Measurements from ENCODE around the gene CNKSR1.

CNKSR1 gene

DNA sequence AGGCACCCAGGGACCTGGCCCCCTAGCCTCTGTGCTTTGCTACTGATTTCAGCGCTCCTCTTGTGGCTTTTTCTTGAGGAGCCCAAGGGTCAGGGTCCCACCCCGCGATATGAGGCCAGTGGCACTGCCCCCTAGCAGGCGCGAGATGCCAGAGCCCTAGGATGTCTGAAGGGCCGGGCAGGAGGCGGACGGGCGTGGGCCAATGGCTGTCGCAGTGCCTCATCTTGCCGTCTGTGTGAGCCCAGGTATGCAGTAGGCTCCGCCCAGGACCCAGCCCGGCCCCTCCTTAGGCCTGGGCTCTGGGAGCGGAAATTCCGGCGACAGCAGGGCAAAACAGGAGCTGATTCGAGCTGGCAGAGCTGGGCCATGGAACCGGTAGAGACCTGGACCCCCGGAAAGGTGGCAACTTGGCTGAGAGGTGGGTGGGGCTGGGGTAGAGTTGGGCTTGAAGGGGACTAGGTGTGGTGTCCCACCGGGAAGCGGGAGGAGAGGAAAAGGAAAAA is at the start of gene CNKSR1:
CNKSR1 (plus strand) TSS at position 310 of the 503 bp plus-strand sequence; CDS start at position 367, 57 bp downstream.
- no peak for DNase-seq

DNA sequence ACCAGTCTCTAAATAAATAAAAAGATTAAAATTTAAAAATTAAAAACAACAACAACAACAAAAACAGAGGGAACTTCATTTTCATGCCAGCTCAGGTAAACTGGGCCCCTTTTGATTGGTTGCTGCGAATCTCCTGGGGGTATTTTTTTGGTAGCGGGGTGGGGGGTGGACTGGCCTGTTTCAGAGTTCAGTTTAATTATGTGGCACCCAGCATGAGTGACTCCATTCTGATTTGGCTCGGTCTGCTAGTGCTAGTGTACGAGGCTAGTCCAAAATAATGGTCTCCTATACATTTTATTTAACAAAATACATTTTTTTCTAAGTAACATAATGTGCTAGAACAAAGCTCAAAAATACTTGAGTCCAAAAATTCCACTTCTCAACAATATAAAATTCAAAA is 47.5 kb upstream of the CNKSR1 start:
- DNase-seq = no peak

DNA sequence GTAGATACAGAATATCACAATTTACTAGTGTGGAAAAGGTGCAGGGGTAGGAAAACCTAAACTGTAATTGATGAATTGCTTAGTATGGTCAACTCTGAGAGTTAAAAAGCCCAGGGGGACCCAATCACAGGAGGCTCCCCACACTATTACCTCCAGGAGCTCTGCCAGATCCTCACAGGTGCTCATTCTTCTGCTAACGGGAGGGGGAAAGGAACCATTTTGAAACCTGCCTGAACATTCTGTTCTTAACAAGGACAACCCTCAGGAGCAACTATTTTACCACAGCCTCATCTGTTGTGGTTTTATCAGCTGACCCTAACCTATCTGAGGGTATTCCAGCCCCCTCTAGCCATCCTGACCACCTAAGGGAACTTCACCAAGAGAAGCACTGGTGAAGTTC is 46.6 kb upstream of the CNKSR1 start:
- no peak for DNase-seq

DNA sequence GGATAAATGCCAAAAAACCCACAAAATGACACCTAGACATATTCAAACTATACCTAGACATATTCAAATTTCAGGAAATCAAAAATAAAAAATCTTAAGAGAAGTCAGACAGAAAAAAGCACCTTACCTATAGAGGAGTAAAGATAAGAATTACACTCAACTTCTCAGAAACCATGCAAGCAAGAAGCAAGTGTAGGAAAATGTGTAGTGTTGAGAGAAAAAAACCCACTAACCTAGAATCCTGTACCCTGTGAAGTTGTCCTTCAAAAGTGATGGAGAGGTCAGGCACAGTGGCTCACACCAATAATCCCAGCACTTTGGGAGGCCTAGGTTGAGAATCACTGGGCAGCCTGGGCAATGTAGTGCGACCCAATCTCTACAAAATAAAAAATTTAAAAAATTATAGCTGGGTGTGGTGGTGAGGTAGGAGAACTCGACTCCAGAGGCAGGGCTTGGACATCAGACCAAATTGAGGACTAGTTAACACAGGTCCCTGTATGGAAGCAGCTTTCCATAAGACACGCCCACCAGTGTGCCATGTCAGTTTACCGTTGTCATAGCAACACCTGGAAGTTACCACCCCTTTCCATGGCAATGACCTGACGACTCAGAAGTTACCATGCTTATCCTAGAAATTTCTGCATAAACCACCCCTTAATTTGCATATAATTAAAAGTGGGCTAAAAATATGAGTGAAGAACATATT is 45.0 kb upstream of the CNKSR1 start:
- DNase-seq = no peak

- no peak for DNase-seq
Measured at GRCh38 chr1:26132834-26133167, 44.5 kb upstream of the CNKSR1 start.

DNA sequence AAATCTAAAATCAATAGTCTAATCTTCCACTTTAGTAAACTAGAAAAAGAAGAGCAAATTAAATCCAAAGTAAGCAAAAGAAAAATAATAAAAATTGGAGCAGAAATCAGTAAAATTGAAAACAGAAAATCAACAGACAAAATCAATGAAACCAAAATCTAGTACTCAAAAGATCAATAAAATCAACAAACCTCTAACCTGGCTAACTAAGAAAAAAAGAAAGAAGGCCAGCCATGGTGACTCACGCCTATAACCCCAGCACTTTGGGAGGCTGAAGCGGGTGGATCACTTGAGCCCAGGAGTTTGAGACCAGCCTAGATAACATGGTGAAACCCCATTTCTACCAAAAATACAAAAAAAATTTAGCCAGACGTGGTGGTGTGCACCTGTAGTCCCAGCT is 42.8 kb upstream of the CNKSR1 start:
- no peak for DNase-seq

DNA sequence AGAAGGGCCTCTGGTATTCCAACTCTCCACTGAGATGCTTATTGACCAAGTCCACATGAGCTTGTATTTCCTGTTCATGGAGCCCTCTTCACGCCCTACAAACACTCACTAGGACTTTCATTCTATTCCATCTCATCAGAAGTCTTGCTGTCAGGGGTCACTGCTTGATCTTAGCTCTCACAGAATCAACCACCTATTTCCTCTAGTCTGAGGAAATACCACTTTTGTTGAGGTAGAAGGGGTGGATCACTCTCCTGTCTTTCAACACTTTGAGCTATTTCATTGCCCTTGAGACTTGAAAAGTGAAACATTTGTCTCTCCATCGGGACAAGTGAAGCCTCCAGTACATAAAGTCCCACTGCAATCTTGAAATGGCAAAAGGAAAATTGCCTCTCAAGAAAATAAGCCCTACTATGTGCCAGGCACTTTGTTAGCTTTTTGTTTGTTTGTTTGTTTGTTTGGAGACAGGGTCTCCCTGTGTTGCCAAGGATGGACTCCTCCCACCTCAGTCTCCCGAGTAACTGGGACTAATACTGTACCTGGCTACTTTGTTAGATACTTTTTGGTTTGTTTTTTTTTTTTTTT is 38.2 kb upstream of the CNKSR1 start:
- no peak for DNase-seq

GRCh38 chr1:26142159-26142558 is 35.1 kb upstream of the CNKSR1 start:
- no peak for DNase-seq

GRCh38 chr1:26145041-26145959 is 32.0 kb upstream of the CNKSR1 start:
- peak; percentile 48 for DNase-seq

- DNase-seq = no peak
Measured at GRCh38 chr1:26145960-26146294, 31.4 kb upstream of the CNKSR1 start.

DNA sequence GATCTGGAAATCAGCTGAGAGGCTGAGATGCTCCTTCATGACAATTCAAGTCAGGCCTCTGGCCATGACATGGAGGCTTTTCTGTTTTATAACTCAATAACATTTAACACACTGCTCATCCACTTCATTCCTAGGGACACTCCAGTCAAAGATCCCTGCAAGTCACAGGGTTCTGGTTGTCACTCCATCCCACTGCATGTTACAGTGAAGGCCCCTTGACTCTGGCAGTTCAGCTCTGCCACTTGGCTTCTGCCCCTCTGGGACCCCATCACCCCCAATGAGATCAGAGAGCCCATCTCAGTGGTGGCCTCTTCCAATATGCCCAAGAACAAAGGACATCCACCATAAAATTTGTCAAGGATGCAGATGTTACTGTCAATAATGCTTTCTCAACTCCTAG is 28.4 kb upstream of the CNKSR1 start:
- no peak for DNase-seq

DNA sequence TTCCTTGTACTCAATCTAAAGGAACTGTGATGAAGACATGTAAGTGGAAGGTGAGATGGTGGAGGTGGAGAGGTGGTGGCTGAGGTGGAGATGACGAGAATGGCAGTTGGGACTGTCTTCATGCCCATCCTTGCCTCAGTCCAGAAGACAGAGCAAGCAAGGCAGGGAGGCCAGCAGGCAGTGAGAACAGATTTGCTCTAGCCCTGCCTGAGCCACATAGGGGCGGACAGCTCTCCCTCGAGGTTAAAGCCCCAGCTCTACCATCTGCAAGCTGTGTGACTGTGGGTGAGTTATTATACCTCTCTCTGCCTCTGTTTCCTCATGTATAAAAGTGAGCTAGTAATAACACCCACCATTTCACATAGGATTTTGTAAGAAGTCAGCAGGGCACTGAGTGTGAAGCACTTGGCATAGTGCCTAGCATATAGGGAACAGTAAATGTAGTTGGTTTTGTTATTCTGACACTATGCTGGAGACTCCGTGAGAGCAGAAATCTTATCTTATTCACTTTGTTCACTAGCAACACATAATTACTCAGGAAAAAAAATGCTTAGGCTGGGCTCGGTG is 23.2 kb upstream of the CNKSR1 start:
- no peak for DNase-seq

- DNase-seq = no peak
Measured at GRCh38 chr1:26154750-26155149, 22.5 kb upstream of the CNKSR1 start.

DNA sequence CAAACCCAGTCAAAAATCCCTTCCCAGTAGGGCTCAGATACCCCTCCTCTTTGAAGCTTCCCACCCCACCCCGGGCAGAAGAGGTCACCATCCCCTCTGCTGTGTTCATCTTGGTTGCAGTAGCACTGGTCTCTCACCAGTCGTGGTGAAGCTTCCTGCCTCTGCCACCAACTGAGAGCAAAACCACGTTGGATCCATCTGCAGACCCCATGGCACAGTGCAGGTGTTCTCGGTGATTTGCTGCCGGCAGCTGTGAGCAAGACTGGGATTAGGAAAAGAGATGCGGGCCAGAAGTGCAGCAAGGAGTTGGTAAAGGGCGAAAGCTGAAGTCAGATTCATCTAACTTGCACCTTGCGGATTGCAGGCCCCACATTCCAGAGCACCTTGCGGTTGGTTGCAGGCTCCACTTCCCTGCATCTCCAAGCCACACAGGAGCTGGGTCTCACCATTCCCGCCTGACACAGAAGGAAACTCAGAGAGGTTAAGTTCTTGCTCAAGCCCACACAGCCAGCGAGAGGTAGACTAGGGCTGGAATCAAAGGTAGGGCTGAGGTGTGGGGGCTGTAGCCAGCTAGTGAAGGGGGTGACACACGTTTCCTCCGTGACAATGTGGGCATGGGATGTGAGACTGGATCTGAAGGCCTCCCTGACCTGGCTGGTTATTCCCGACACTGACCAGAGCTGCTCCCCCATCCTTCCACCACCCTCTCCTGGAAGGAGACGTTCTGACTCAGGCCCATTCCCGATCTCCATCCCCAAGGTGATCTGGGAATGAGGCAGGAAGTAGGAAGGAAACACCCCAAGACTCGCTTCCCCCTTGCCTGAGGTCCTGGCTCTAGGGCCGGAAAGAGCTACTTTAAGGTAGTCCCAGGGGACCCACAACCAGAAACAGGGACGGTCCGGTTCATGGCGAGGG is 21.7 kb upstream of the CNKSR1 start:
- DNase-seq = no peak

DNA sequence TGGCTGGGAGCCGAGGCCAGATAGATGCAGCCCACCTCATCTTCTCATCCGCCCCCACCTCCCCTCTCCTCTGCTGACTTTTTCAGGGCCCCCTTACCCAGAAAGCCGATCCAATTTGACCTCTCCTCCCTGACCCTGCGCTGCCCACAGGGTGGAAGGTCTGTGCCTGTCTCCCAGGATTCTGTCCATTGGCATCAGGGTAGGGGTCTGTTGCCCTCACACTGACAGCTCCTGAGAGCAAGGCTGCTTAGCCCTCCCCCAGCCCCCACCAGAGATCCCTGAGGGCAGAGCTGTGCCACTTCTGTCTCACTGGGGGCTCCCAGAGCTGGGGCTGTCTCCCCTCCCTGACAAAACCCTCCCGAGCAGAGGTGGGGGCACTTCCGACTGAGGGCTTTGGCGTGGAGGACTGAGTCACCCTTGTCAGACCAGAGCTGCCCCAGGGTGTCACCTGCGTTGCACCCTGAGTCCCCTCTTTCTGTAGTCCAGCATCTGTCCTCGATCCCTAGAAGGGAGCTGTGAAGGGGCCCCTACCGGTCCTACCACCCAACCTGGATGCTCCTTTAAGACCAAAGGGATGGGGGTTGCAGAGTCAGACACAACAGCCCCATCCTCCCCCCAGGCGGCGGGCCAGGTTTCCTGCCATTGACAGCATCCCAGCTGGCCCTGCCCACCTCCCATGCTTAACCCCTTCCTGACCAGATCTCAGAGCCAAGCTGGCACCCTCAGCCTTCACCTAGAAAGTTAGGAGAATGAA is 20.8 kb upstream of the CNKSR1 start:
- DNase-seq = no peak

GRCh38 chr1:26158271-26158907 is 18.9 kb upstream of the CNKSR1 start:
- no peak for DNase-seq

GRCh38 chr1:26158908-26159742 is 18.2 kb upstream of the CNKSR1 start, which contains the start of gene FAM110D:
FAM110D (plus strand) TSS chr1:26159079; CDS start chr1:26161292, 2,213 bp downstream.
- DNase-seq = no peak

DNA sequence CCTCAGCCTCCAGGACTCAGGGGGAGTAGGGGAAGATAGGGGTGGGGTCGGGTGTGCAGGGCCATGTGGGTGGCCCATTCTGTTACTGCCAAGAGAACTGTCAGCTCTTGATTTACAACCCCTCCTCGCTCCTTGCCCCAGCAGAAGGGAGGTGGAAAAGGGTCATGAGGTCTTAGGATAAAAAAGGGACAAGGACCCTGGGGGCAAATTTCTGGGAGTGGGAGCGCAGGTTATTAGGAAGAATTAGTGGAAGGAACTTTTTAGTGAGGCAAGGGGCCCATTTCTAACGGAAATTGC is 17.6 kb upstream of the CNKSR1 start:
- DNase-seq = no peak

GRCh38 chr1:26160527-26161414 is 16.5 kb upstream of the CNKSR1 start:
- DNase-seq = no peak

Data from T1000 (cell line).